Measurements from ENCODE around the gene IGIP. TPM values are rescaled to one million over a fixed set of nuclear protein-coding genes. Genes with fewer than 3 reads are reported as not detected.

Gene IGIP
- total and polyA plus RNA-seq, 2 of the 8 experiments (the other 6 are each of a cell fraction or from before 2014, with no cell fraction given): 0.32 to 0.69 TPM

DNA sequence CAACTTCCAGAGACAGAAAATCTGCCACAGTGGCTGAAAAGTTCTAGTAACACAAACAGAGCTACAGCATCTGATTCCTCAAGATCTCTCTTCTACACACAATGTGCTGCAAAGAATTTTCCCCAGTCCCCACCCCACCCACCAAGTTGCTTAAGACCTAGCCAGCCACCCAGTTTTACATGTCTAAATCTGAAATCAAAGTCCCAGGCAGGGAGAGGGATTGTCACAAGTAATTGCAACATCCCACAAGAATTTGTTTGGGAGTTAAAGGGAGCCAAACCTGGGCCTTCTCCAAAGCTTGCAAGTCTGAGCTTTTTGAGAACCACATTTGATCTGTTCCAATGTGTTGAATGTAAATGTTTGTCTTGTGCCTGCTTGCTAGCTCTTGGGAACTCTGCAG lies 15.5 kb downstream of the IGIP start:
- Histone ChIP-seq H3K36me3 (ENCODE audit: control insufficient read depth in 2 of 4, insufficient read depth in 4 of 4, low read length in 3 of 4) (no peaks in the 10 kb centered on the region), H4K20me1 (replicated peaks in 1 of 2; ENCODE audit: control insufficient read depth in 1 of 2, insufficient read depth in 2 of 2, low read length in 2 of 2) (peaks cover 0 to 7% of the 10 kb centered on the region in 2 experiments)
- FAIRE-seq: peak; percentile 7

More for the DNA sequence above, 15.5 kb downstream of the IGIP start:
- no peak overlapping the region for H2BK20ac ChIP-seq (ENCODE audit: low read length)
- H3K79me1 ChIP-seq (ENCODE audit: low read depth, low read length): no peaks in the 10 kb centered on the region
- H2BK15ac ChIP-seq (ENCODE audit: low read length): no peak overlapping the region
- H4K91ac ChIP-seq (replicated peaks; ENCODE audit: insufficient read length, low read length): no peak overlapping the region
- H3K14ac ChIP-seq (ENCODE audit: insufficient read length): no peak overlapping the region
- no peak overlapping the region for H2BK120ac ChIP-seq (replicated peaks; ENCODE audit: low read depth, low read length)
- H3K4ac ChIP-seq (replicated peaks; ENCODE audit: insufficient read length, low read depth, low read length): no peak overlapping the region
- peaks cover 4% of the 10 kb centered on the region; the same call in 1 of the 2 replicates for H3K23me2 ChIP-seq (ENCODE audit: low read depth, low read length)
- H3K56ac ChIP-seq (replicated peaks; ENCODE audit: insufficient read length, low read depth, low read length): no peak overlapping the region
- no peak overlapping the region for H3K4me3 ChIP-seq (ENCODE audit: extremely low read depth in 1 of 4, insufficient read depth in 2 of 4, low read depth in 3 of 4, low read length in 4 of 4)
- H3K27me3 ChIP-seq (replicated peaks in 1 of 4; ENCODE audit: control insufficient read depth in 3 of 4, extremely low read depth in 1 of 4, insufficient read depth in 3 of 4, low read length in 3 of 4): peaks cover 13 to 21% (median 15%) of the 10 kb centered on the region in 4 experiments
- TF ChIP-seq GTF2F1 (IDR thresholded peaks at IDR 0.05; ENCODE audit: borderline replicate concordance, low read depth, low read length): no peak
- TF ChIP-seq POLR2AphosphoS5 (IDR thresholded peaks at IDR 0.05; ENCODE audit: low read depth, low read length): no peak
- no peak for TF ChIP-seq NRF1 (IDR thresholded peaks at IDR 0.05; ENCODE audit: low read depth, low read length)
- no peak for TF ChIP-seq SAP30 (IDR thresholded peaks at IDR 0.05; ENCODE audit: insufficient read depth, insufficient replicate concordance, low read length)
- no peak for TF ChIP-seq CEBPB (IDR thresholded peaks at IDR 0.05; ENCODE audit: low read depth, low read length)
- no peak overlapping the region for H2BK5ac ChIP-seq (ENCODE audit: low read depth, low read length)
- H3K4me1 ChIP-seq (replicated peaks in 1 of 4; ENCODE audit: control insufficient read depth in 3 of 4, insufficient read depth in 4 of 4, low read length in 3 of 4): peaks cover 0 to 6% (median 0%) of the 10 kb centered on the region in 4 experiments; a peak in 1 of 7 replicates
- no peak overlapping the region for H3K9ac ChIP-seq (replicated peaks in 1 of 4; ENCODE audit: extremely low read depth in 1 of 4, low read depth in 3 of 4, low read length in 3 of 4)
- H3K4me2 ChIP-seq (ENCODE audit: insufficient read depth in 1 of 2, low read depth in 2 of 2, low read length in 2 of 2): no peak overlapping the region
- H2AK5ac ChIP-seq (ENCODE audit: low read depth, low read length): no peak overlapping the region
- H3K23ac ChIP-seq (ENCODE audit: insufficient read length): no peak overlapping the region
- no peaks in the 10 kb centered on the region for H3K79me2 ChIP-seq (ENCODE audit: control insufficient read depth in 1 of 2, insufficient read depth in 2 of 2, low read length in 2 of 2)
- no peak overlapping the region for H4K8ac ChIP-seq (ENCODE audit: extremely low read depth, insufficient read depth, low read length)
- H3K9me3 ChIP-seq (ENCODE audit: insufficient read depth in 2 of 2, low read depth in 1 of 2, low read length in 1 of 2): no peaks in the 10 kb centered on the region
- no peak overlapping the region for H2BK12ac ChIP-seq (ENCODE audit: low read depth, low read length)
- no peak overlapping the region for H3K18ac ChIP-seq (ENCODE audit: extremely low read depth, low read length)
- no peak overlapping the region for H4K5ac ChIP-seq (ENCODE audit: insufficient read length, low read depth, low read length)
- ChIA-PET CTCF (ENCODE audit: partially characterized antibody) (interaction anchor here (0.6 to 9.9 kb wide), 6 partner anchors 6 to 278 kb away, joined by 3 to 118 read pairs (median 50); partner anchors contain the start of gene PURA), POLR2A (ENCODE audit: partially characterized antibody) (no interaction called here)
- H3K27ac ChIP-seq (ENCODE audit: low read depth, low read length): no peak overlapping the region
- no peak overlapping the region for H2AFZ ChIP-seq (ENCODE audit: low read length)
- no peak for DNase-seq (ENCODE audit: low read depth in 1 of 2, low spot score in 2 of 2)

All from H1 (cell line).